ENCODE results near the gene EPHA10. TPM values are rescaled to one million over a fixed set of nuclear protein-coding genes. Genes with fewer than 3 reads are reported as not detected.
"Not testable (repeated sequence)": the region's sequence is repeated elsewhere in the genome, so short reads cannot be mapped to it uniquely, and the experiment has no call there.

EPHA10 gene
- total RNA-seq, 2 donors from 2014 or later = 0.73 to 11.8 TPM

DNA sequence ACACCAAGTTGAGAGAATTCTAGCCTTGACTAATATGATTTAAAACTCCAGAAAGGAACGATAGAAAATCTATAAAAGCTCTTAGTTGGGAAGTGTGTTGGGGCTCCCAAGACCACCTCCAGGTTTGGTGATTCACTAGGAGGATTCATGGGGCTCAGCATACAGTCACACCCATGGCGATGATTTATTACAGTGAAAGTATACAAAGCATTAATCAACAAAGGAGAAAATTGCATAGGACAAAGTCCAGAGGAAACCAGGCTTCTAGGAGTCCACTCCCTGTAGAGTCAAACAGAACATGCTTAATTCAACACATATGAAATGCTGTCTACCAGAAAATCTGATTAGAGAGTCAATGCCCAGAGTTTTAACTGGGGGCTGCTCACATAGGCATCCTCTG, 67.8 kb downstream of the EPHA10 start:
- H3K27me3 ChIP-seq (replicated peaks; ENCODE audit: insufficient read depth) = no peaks in the 10 kb centered on the region
- DNase-seq (ENCODE audit: low spot score) = no peak
- no peak for TF ChIP-seq POLR2A (IDR thresholded peaks at IDR 0.05)
- no peaks in the 10 kb centered on the region for H3K4me1 ChIP-seq (replicated peaks)
- no peaks in the 10 kb centered on the region for H3K36me3 ChIP-seq
- no peak overlapping the region for H3K27ac ChIP-seq
- WGBS = 97% methylated on average over 2 of the region's 2 CpGs
- no peaks in the 10 kb centered on the region for H3K9me3 ChIP-seq
- intact Hi-C loops (cut with DNase I) = no loop called here
- no peak overlapping the region for H3K4me3 ChIP-seq

DNA sequence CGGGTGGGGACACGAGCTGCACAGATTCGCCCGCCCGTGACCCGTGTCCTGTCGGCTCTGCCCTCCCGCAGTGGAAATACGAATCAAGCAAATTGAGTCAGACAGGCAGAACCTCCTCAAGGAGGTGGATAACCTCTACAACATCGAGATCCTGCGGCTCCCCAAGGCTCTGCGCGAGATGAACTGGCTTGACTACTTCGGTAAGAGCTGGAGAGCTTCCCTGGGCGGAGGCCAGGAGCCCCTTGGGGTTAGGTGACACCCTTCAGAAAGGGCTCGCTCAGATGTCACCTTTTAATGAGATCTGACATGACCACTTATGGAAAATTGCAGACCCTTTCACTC, 72.1 kb downstream of the EPHA10 start:
- DNase-seq (ENCODE audit: low spot score) = peak; percentile 6
- WGBS = 3% methylated on average over 16 of the region's 16 CpGs
- H3K27me3 ChIP-seq (replicated peaks; ENCODE audit: insufficient read depth) = no peaks in the 10 kb centered on the region
- no peaks in the 10 kb centered on the region for H3K36me3 ChIP-seq
- H3K9me3 ChIP-seq = no peaks in the 10 kb centered on the region
- intact Hi-C loops (cut with DNase I) = loop anchor here (5.0 kb wide), 2 partner anchors 114 to 169 kb away; partner anchors contain the start of genes C1orf122 and YRDC
- H3K27ac ChIP-seq = no peak overlapping the region
- peaks cover 17% of the 10 kb centered on the region for H3K4me1 ChIP-seq (replicated peaks)
- peak overlapping the region; percentile 68 to 87 for H3K4me3 ChIP-seq
- TF ChIP-seq, protein P1, sequence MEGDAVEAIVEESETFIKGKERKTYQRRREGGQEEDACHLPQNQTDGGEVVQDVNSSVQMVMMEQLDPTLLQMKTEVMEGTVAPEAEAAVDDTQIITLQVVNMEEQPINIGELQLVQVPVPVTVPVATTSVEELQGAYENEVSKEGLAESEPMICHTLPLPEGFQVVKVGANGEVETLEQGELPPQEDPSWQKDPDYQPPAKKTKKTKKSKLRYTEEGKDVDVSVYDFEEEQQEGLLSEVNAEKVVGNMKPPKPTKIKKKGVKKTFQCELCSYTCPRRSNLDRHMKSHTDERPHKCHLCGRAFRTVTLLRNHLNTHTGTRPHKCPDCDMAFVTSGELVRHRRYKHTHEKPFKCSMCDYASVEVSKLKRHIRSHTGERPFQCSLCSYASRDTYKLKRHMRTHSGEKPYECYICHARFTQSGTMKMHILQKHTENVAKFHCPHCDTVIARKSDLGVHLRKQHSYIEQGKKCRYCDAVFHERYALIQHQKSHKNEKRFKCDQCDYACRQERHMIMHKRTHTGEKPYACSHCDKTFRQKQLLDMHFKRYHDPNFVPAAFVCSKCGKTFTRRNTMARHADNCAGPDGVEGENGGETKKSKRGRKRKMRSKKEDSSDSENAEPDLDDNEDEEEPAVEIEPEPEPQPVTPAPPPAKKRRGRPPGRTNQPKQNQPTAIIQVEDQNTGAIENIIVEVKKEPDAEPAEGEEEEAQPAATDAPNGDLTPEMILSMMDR (IDR thresholded peaks at IDR 0.05) = no peak
- TF ChIP-seq POLR2A (IDR thresholded peaks at IDR 0.05) (no peak), POLR2AphosphoS5 (IDR thresholded peaks at IDR 0.05) (no peak)

DNA sequence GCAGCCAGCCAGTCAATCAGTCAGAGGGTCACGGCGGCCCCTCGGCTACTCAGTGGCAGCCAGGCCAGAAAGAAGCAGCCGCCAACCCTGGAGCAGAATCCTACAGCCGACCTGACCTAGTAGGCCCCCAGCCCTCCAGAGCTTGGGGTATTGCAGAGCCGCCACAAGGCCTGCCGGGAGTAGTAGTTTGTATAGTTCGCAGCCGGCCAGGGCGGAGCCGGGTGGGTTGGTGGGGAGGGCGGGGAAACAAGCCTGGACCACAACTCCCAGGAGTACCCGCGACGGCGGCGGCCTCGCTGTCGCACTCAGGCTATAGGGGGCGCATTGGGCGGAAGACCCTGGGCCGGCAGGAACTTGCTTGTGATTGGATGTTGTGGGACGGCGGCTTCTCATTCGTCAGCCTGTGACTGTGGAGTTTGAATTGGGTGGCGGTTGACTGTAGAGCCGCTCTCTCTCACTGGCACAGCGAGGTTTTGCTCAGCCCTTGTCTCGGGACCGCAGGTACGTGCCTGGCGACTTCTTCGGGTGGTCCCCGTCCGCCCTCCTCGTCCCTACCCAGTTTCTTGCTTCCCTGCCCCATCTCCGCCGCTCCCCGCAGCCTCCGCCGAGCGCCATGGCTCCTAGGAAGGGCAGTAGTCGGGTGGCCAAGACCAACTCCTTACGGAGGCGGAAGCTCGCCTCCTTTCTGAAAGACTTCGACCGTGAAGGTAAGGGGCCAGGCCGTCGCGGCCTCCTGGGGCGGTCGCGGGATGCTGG, 72.7 kb downstream of the EPHA10 start, which contains the start of gene CDCA8:
Gene CDCA8, plus strand, starts transcription at position 439 of the 756 bp plus-strand sequence. Its CDS starts 175 bp downstream, at position 614.
- intact Hi-C loops (cut with DNase I) = loop anchor here (5.0 kb wide), 2 partner anchors 115 to 170 kb away; partner anchors contain the start of genes C1orf122 and YRDC
- no peaks in the 10 kb centered on the region for H3K9me3 ChIP-seq
- H3K4me3 ChIP-seq = peak within 1 kb of the TSS; percentile 68 to 87
- no peaks in the 10 kb centered on the region for H3K36me3 ChIP-seq
- TF ChIP-seq POLR2A (IDR thresholded peaks at IDR 0.05) (no peak), POLR2AphosphoS5 (IDR thresholded peaks at IDR 0.05) (peak; percentile 99)
- TF ChIP-seq, protein P1 (IDR thresholded peaks at IDR 0.05) = peak; percentile 57 to 86 (median 68)
- H3K27ac ChIP-seq = peak within 1 kb of the TSS; percentile 80 to 83
- DNase-seq (ENCODE audit: low spot score) = peak; percentile 99
- peaks cover 17% of the 10 kb centered on the region for H3K4me1 ChIP-seq (replicated peaks)
- H3K27me3 ChIP-seq (replicated peaks; ENCODE audit: insufficient read depth) = no peaks in the 10 kb centered on the region
- under 1% methylated on average over 38 of the region's 54 CpGs for WGBS

DNA sequence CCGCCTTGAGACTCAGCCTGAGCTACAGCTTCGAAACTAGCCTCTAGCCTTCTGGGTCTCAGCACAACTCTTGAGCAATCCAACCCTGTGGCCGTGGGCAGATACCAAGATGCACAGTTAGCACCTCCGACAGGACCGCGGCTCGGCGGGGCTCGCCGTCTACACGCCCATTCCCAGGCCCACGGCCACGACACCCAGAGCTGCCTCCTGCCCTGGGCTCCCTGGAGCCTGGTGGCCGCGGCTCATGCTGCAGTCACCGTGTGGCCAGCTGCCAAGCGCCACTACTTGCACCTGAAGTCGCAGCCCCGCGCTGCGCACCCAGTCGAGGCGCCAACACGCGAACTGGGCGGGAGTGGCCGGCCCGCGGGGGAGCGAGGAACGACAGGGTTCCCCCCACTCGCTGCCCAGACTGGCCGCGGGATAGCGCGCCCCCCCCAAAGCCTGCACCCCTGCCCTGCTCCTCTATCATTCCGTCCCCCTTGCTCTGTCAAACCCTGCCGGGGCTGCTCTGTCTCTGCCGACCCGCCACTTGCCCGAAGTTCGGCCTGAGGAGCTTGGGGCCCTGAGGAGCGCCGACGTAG, 73.3 kb downstream of the EPHA10 start:
- WGBS = 1% methylated on average over 43 of the region's 45 CpGs
- peaks cover 17% of the 10 kb centered on the region for H3K4me1 ChIP-seq (replicated peaks)
- peak overlapping the region; percentile 68 to 87 for H3K4me3 ChIP-seq
- H3K9me3 ChIP-seq = no peaks in the 10 kb centered on the region
- H3K36me3 ChIP-seq = no peaks in the 10 kb centered on the region
- TF ChIP-seq POLR2A (IDR thresholded peaks at IDR 0.05) = no peak
- peak overlapping the region; percentile 80 to 83 for H3K27ac ChIP-seq
- intact Hi-C loops (cut with DNase I) = loop anchor here (5.0 kb wide), 2 partner anchors 116 to 171 kb away; partner anchors contain the start of genes C1orf122 and YRDC
- peak; percentile 16 for DNase-seq (ENCODE audit: low spot score)
- no peaks in the 10 kb centered on the region for H3K27me3 ChIP-seq (replicated peaks; ENCODE audit: insufficient read depth)

DNA sequence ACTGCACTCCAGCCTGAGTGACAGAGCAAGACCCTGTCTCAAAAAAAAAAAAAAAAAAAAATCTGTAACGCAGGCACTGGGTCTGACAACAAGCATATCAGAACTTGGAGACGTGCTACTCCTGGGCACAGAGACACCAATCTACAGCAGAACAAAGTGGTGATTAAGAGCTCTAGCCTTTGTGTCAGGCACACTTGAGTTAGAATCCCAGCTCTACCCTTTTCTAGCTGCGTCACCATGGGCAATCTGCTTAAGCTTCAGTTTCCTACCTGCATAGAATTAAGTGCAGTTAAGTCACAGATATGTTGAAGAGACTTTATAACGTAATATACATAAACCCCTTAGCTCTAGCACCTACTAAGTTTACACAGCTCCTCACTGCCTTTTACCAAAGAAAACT, 76.0 kb downstream of the EPHA10 start:
- intact Hi-C loops (cut with DNase I) = no loop called here
- Histone ChIP-seq H3K27ac (no peak overlapping the region), H3K4me1 (replicated peaks) (peaks cover 17% of the 10 kb centered on the region), H3K27me3 (replicated peaks; ENCODE audit: insufficient read depth) (no peaks in the 10 kb centered on the region), H3K9me3 (no peaks in the 10 kb centered on the region), H3K4me3 (no peak overlapping the region), H3K36me3 (no peaks in the 10 kb centered on the region)
- TF ChIP-seq POLR2A (IDR thresholded peaks at IDR 0.05) = no peak
- TF ChIP-seq, protein P1 (IDR thresholded peaks at IDR 0.05) = no peak
- TF ChIP-seq POLR2AphosphoS5 (IDR thresholded peaks at IDR 0.05) = no peak
- no peak for DNase-seq (ENCODE audit: low spot score)
- 91% methylated on average over 4 of the region's 4 CpGs for WGBS

DNA sequence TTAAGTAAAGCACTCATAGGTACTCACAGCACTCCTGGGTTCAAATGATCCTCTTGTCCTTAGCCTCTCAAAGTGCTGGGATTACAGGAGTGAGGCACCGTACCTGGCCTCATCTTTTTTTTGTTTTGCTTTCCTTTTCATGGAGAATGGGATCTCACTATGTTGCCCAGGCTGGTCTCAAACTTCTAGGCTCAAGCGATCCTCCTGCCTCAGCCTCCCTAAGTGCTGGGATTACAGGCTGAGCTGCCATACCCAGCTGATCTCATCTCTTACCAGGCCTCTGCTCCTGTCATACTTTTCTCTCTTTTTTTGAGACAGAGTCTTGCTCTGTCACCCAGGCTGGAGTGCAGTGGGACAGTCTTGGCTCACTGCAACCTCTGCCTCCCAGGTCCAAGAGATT, 77.2 kb downstream of the EPHA10 start:
- H3K9me3 ChIP-seq; H3K27me3 ChIP-seq (replicated peaks; ENCODE audit: insufficient read depth); intact Hi-C loops (cut with DNase I); DNase-seq (ENCODE audit: low spot score); H3K4me3 ChIP-seq; H3K27ac ChIP-seq; H3K36me3 ChIP-seq: not testable (repeated sequence)
- peaks cover 17% of the 10 kb centered on the region for H3K4me1 ChIP-seq (replicated peaks)
- 92% methylated on average over 2 of the region's 2 CpGs for WGBS

All from prostate gland (tissue), 2 donors.